ENCODE data around the gene IL20. TPM values are rescaled to one million over a fixed set of nuclear protein-coding genes. Genes with fewer than 3 reads are reported as not detected.

The IL20 gene
- polyA plus RNA-seq, 1 donor from 2014 or later = not detected

- no peak overlapping the region for H3K27ac ChIP-seq (ENCODE audit: low read length)
- no peaks in the 10 kb centered on the region for H3K9me3 ChIP-seq (ENCODE audit: low read length)
- H4K20me1 ChIP-seq (ENCODE audit: insufficient read depth) = no peaks in the 10 kb centered on the region
- H3K9ac ChIP-seq (ENCODE audit: low read length) = no peak overlapping the region
- H3K36me3 ChIP-seq (ENCODE audit: insufficient read depth, low read length) = no peaks in the 10 kb centered on the region
- no peaks in the 10 kb centered on the region for H3K9me2 ChIP-seq (ENCODE audit: insufficient read depth, low read length)
- no peaks in the 10 kb centered on the region for H3K79me2 ChIP-seq (replicated peaks; ENCODE audit: insufficient read depth, low read length)
- no peaks in the 10 kb centered on the region for H3F3A ChIP-seq (ENCODE audit: insufficient read depth, low read length, poor library complexity, severe bottlenecking)
- no peak overlapping the region for H3K4me2 ChIP-seq (ENCODE audit: low read length)
- H2AFZ ChIP-seq (ENCODE audit: low read depth, low read length) = no peak overlapping the region
- no peak overlapping the region for H3K4me3 ChIP-seq (ENCODE audit: low read length)
- no peaks in the 10 kb centered on the region for H3K27me3 ChIP-seq (ENCODE audit: insufficient read depth, low read depth, low read length)
- TF ChIP-seq SMC3 (conservative IDR thresholded peaks at IDR 0.05; ENCODE audit: poor library complexity) = no peak
- TF ChIP-seq RAD21 (conservative IDR thresholded peaks at IDR 0.05) = no peak
- TF ChIP-seq MXI1 (conservative IDR thresholded peaks at IDR 0.05; ENCODE audit: poor library complexity, severe bottlenecking) = no peak
- no peak for TF ChIP-seq EP300 (conservative IDR thresholded peaks at IDR 0.05; ENCODE audit: poor library complexity, severe bottlenecking)
- no peak for TF ChIP-seq CTCF (IDR thresholded peaks at IDR 0.05; ENCODE audit: poor library complexity, severe bottlenecking)
- TF ChIP-seq REST (IDR thresholded peaks at IDR 0.05; ENCODE audit: borderline replicate concordance) = no peak
- no peak for TF ChIP-seq POLR2AphosphoS5 (IDR thresholded peaks at IDR 0.05)
- TF ChIP-seq EZH2 (IDR thresholded peaks at IDR 0.05; ENCODE audit: borderline replicate concordance, insufficient read depth, low read length, poor library complexity, severe bottlenecking) = no peak
- no peak for TF ChIP-seq TAF1 (IDR thresholded peaks at IDR 0.05; ENCODE audit: low read depth)
Observed at GRCh38 chr1:206828061-206828460, 37.4 kb upstream of the IL20 start.

- Histone ChIP-seq H3K36me3 (ENCODE audit: insufficient read depth, low read length) (no peaks in the 10 kb centered on the region), H3K9me3 (ENCODE audit: low read length) (no peaks in the 10 kb centered on the region), H2AFZ (ENCODE audit: low read depth, low read length) (no peak overlapping the region), H3K4me3 (ENCODE audit: low read length) (no peak overlapping the region), H3K4me2 (ENCODE audit: low read length) (no peak overlapping the region), H3K27me3 (ENCODE audit: insufficient read depth, low read depth, low read length) (no peaks in the 10 kb centered on the region), H3K9me2 (ENCODE audit: insufficient read depth, low read length) (no peaks in the 10 kb centered on the region), H3F3A (ENCODE audit: insufficient read depth, low read length, poor library complexity, severe bottlenecking) (no peaks in the 10 kb centered on the region), H3K79me2 (replicated peaks; ENCODE audit: insufficient read depth, low read length) (no peaks in the 10 kb centered on the region), H4K20me1 (ENCODE audit: insufficient read depth) (no peaks in the 10 kb centered on the region), H3K27ac (ENCODE audit: low read length) (no peak overlapping the region), H3K9ac (ENCODE audit: low read length) (no peak overlapping the region)
- TF ChIP-seq POLR2AphosphoS5 (IDR thresholded peaks at IDR 0.05) (no peak), SMC3 (conservative IDR thresholded peaks at IDR 0.05; ENCODE audit: poor library complexity) (no peak), EP300 (conservative IDR thresholded peaks at IDR 0.05; ENCODE audit: poor library complexity, severe bottlenecking) (no peak), MXI1 (conservative IDR thresholded peaks at IDR 0.05; ENCODE audit: poor library complexity, severe bottlenecking) (no peak), RAD21 (conservative IDR thresholded peaks at IDR 0.05) (no peak), CTCF (IDR thresholded peaks at IDR 0.05; ENCODE audit: poor library complexity, severe bottlenecking) (no peak), TAF1 (IDR thresholded peaks at IDR 0.05; ENCODE audit: low read depth) (no peak), REST (IDR thresholded peaks at IDR 0.05; ENCODE audit: borderline replicate concordance) (no peak), EZH2 (IDR thresholded peaks at IDR 0.05; ENCODE audit: borderline replicate concordance, insufficient read depth, low read length, poor library complexity, severe bottlenecking) (no peak)
Observed at GRCh38 chr1:206828765-206829164, 36.7 kb upstream of the IL20 start.
